ENCODE results near the gene DACH1.

DACH1 gene

DNA sequence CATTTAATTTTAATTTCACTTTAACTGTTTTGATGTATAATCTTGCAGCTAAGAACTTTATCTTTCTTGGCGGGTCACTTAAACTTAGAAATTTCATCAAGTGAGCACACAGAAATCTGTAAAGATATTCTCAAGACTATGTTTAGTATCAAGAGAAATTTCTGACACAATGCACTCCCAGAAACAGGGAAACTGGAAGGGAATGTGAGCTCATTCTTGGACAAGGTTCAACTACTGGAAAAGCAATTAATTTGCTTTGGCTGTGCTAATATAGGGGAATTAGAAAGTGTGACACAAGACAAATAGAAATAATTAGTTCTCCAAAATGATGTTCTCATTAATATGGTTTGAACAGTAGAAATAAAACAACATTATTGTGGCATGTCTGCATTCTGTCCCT, 402.3 kb downstream of the DACH1 start:
- DNase-seq = no peak

DNA sequence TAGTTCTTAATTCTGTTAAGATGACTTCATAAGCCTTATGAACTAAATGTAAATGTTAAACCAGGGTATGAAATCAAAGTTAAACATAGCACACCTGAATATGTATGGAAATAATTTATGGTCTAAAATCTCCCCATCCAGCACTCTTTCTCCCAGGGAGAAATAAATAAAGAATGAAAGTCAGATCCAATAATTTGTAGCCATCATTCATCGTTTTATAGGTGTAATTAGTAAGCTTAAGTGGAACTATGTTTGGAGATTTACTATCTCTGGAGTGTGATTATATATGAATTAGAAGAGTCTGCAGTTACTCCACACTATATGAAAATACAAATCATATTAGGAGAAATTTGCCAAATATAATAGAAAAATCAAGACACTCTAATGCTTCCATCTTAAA, 405.1 kb downstream of the DACH1 start:
- DNase-seq = no peak

- DNase-seq = no peak
These were observed 406.8 kb downstream of the DACH1 start for GRCh38 chr13:71460211-71460610.

GRCh38 chr13:71459708-71460107, 407.3 kb downstream of the DACH1 start:
- no peak for DNase-seq

DNA sequence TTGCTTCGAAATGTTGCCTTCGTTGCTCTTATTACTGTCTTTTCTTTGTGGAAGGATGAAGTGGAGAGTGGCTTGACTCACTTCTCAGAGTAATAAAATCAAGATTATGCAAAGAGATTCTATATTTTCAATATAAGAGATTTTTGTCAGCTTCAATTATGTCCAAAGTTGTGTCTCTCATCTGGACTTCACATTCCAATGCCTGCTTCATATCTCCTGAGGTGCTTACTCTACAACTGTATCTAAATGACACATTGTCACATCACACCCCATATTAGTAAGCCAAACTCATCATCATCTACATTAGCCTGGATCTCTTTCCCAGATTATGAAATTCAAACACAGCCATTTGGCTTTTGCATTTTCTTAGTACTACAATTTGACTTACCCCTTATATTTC, 409.4 kb downstream of the DACH1 start:
- DNase-seq = no peak

- DNase-seq = no peak
These were observed 410.9 kb downstream of the DACH1 start for GRCh38 chr13:71456136-71456535.

- no peak for DNase-seq
These were observed 412.5 kb downstream of the DACH1 start for GRCh38 chr13:71454509-71454908.

- no peak for DNase-seq
These were observed 418.8 kb downstream of the DACH1 start for GRCh38 chr13:71448080-71448630.

GRCh38 chr13:71437704-71438103, 429.3 kb downstream of the DACH1 start:
- DNase-seq = no peak

GRCh38 chr13:71430681-71431080, 436.3 kb downstream of the DACH1 start:
- DNase-seq = no peak

GRCh38 chr13:71417205-71417604, 449.8 kb downstream of the DACH1 start:
- DNase-seq = no peak

GRCh38 chr13:71412231-71412630, 454.8 kb downstream of the DACH1 start:
- no peak for DNase-seq

GRCh38 chr13:71408416-71408815, 458.6 kb downstream of the DACH1 start:
- DNase-seq = no peak

DNA sequence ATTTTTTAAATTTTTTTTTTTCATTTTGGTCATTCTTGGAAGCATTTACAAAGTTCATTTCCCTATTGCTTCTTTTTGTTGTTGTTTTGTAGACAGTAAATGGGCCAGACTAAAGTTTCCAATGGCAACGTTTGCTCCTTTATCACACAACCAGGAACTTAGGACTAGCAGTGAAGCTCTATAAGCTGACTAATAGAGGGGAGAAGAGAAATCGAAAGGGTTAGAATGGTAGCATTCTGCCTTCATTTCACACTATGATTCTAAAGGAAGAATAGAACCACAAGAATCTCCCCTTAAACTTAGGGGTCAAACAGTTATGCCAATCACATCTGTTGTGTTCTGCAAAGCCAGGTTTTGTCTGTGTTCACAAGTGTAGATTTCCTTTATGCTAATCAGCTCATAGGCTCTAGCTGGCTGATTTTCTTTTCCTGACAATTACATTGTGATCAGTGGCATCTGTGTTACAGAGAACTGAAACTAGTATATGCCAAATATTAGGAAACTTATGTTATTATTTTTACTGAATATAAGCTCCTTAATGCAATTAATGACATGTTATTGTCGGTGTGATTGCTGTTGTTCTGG, 467.3 kb downstream of the DACH1 start:
- DNase-seq = no peak

DNA sequence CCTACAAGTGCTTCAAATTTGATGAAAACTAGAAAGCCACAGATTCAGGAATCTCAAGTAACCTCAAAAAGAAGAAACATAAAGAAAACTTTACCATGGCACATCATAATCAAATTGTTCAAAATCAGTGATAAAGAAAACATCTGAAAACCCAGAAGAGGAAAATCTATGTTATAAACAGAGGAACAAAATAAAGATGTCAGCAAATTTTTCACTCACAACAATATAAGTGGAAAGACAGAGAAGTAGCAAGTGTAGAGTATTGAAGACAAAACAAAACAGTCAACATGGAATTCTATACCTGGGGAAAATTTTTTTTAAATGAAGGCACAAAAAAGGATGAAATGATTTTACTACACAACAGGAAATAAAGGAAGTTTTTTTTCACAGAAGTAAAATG, 470.9 kb downstream of the DACH1 start:
- no peak for DNase-seq

DNA sequence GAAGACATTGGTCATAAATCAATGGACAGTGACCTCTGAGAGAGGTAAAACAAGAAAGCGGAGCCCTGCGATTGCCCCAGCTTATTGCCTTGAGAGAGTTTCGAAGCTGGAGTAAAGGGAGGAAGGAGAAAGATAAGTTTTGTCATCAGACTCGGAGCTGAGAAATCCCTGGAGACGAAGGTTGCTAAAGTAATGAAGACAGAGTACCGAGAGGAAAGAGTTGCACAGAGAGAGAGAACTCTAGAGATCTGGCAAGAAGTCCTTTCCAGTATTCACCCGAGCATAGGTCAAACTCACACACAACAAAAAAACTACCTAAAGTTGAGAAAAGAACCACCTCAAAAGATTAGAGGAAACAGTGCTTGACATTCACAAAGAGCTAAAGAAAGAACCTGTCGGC, 472.0 kb downstream of the DACH1 start:
- no peak for DNase-seq

- no peak for DNase-seq
These were observed 472.8 kb downstream of the DACH1 start for GRCh38 chr13:71394176-71394575.
